Activated naive CD4-positive, alpha-beta T cell treated with anti-CD3 and anti-CD28 coated beads, Interleukin-2, amount 10 ng/mL, durations not matched to agents 7 days and 5 days (primary cell): ENCODE measurements around the gene PCK1.

ENCODE experiments used
- CTCF ChIA-PET: fragments of 350-600 bp; sonication (Branson Sonifier 250); formaldehyde crosslinking; loops from one replicate; lab custom pipeline; 2021; ENCODE audit warnings: antibody characterized with exemption; lab: Charles Lee
- DNase-seq: peaks from one replicate; pipeline ENCODE4 v3.0.0-alpha.2; 2020
- H3K27ac Mint-ChIP-seq: one replicate; pipeline ENCODE4 v1.8.0; 2021; ENCODE audit warnings: mild to moderate bottlenecking, moderate library complexity, mixed read lengths
- H3K27me3 Mint-ChIP-seq: one replicate; pipeline ENCODE4 v1.8.0; 2021; ENCODE audit warnings: mild to moderate bottlenecking, mixed read lengths
- H3K36me3 Mint-ChIP-seq: one replicate; pipeline ENCODE4 v1.8.0; 2021; ENCODE audit warnings: mixed read lengths
- H3K4me1 Mint-ChIP-seq: one replicate; pipeline ENCODE4 v1.8.0; 2021; ENCODE audit warnings: mixed read lengths
- H3K4me3 Mint-ChIP-seq: one replicate; pipeline ENCODE4 v1.8.0; 2021; ENCODE audit warnings: mild to moderate bottlenecking, moderate library complexity, mixed read lengths
- H3K9me3 Mint-ChIP-seq: one replicate; pipeline ENCODE4 v1.8.0; 2021; ENCODE audit warnings: mixed read lengths

Gene PCK1

GRCh38 chr20:57571782-57572416, 11.0 kb downstream of the PCK1 start:
- CTCF ChIA-PET: interaction anchor here (1.6 to 3.0 kb wide), 2 partner anchors 10 to 24 kb away, joined by 3 to 9 read pairs; no protein-coding TSS in a partner anchor
- DNase-seq: no peak
- Mint-ChIP-seq H3K4me3 (no peak overlapping the region), H3K9me3 (no peaks in the 10 kb centered on the region), H3K36me3 (no peaks in the 10 kb centered on the region), H3K4me1 (no peaks in the 10 kb centered on the region), H3K27ac (no peak overlapping the region), H3K27me3 (peaks cover 51% of the 10 kb centered on the region)

- no peaks in the 10 kb centered on the region for H3K36me3 Mint-ChIP-seq
- no peaks in the 10 kb centered on the region for H3K9me3 Mint-ChIP-seq
- H3K27ac Mint-ChIP-seq: no peak overlapping the region
- no peaks in the 10 kb centered on the region for H3K4me1 Mint-ChIP-seq
- peaks cover 40% of the 10 kb centered on the region for H3K27me3 Mint-ChIP-seq
- no peak for DNase-seq
- CTCF ChIA-PET: interaction anchor here (3.0 kb wide), 1 partner anchor 9 kb away, joined by 9 read pairs; no protein-coding TSS in a partner anchor
- no peak overlapping the region for H3K4me3 Mint-ChIP-seq
Measured at GRCh38 chr20:57573242-57573641, 12.3 kb downstream of the PCK1 start.

GRCh38 chr20:57573894-57574293, 13.0 kb downstream of the PCK1 start:
- H3K27me3 Mint-ChIP-seq: peaks cover 34% of the 10 kb centered on the region
- no peak for DNase-seq
- no peak overlapping the region for H3K4me3 Mint-ChIP-seq
- no peaks in the 10 kb centered on the region for H3K36me3 Mint-ChIP-seq
- H3K9me3 Mint-ChIP-seq: no peaks in the 10 kb centered on the region
- H3K27ac Mint-ChIP-seq: no peak overlapping the region
- CTCF ChIA-PET: interaction anchor here (3.0 kb wide), 1 partner anchor 8 kb away, joined by 9 read pairs; no protein-coding TSS in a partner anchor
- no peaks in the 10 kb centered on the region for H3K4me1 Mint-ChIP-seq

- peaks cover 28% of the 10 kb centered on the region for H3K27me3 Mint-ChIP-seq
- H3K27ac Mint-ChIP-seq: no peak overlapping the region
- CTCF ChIA-PET: interaction anchor here (1.4 to 3.0 kb wide), 2 partner anchors 7 to 20 kb away, joined by 3 to 9 read pairs; no protein-coding TSS in a partner anchor
- no peak overlapping the region for H3K4me3 Mint-ChIP-seq
- no peaks in the 10 kb centered on the region for H3K4me1 Mint-ChIP-seq
- DNase-seq: no peak
- no peaks in the 10 kb centered on the region for H3K36me3 Mint-ChIP-seq
- H3K9me3 Mint-ChIP-seq: no peaks in the 10 kb centered on the region
Measured at GRCh38 chr20:57574954-57575353, 14.0 kb downstream of the PCK1 start.

GRCh38 chr20:57576002-57576401, 15.1 kb downstream of the PCK1 start:
- Mint-ChIP-seq H3K27me3 (peaks cover 21% of the 10 kb centered on the region), H3K36me3 (no peaks in the 10 kb centered on the region), H3K27ac (no peak overlapping the region), H3K9me3 (no peaks in the 10 kb centered on the region), H3K4me3 (no peak overlapping the region), H3K4me1 (no peaks in the 10 kb centered on the region)
- DNase-seq: no peak
- CTCF ChIA-PET: interaction anchor here (1.0 to 1.4 kb wide), 2 partner anchors 19 to 77 kb away, joined by 3 read pairs; no protein-coding TSS in a partner anchor

GRCh38 chr20:57576617-57577550, 16.0 kb downstream of the PCK1 start:
- CTCF ChIA-PET: no interaction called here
- H3K4me3 Mint-ChIP-seq: no peak overlapping the region
- no peaks in the 10 kb centered on the region for H3K9me3 Mint-ChIP-seq
- no peak for DNase-seq
- H3K27ac Mint-ChIP-seq: no peak overlapping the region
- no peaks in the 10 kb centered on the region for H3K4me1 Mint-ChIP-seq
- peaks cover 21% of the 10 kb centered on the region for H3K27me3 Mint-ChIP-seq
- H3K36me3 Mint-ChIP-seq: no peaks in the 10 kb centered on the region

- CTCF ChIA-PET: no interaction called here
- Mint-ChIP-seq H3K36me3 (no peaks in the 10 kb centered on the region), H3K9me3 (no peaks in the 10 kb centered on the region), H3K27me3 (peaks cover 16% of the 10 kb centered on the region), H3K27ac (no peak overlapping the region), H3K4me1 (no peaks in the 10 kb centered on the region), H3K4me3 (no peak overlapping the region)
- no peak for DNase-seq
Measured at GRCh38 chr20:57577679-57578475, 17.0 kb downstream of the PCK1 start.

GRCh38 chr20:57578476-57579165, 17.7 kb downstream of the PCK1 start:
- Mint-ChIP-seq H3K4me3 (no peak overlapping the region), H3K9me3 (no peaks in the 10 kb centered on the region), H3K36me3 (no peaks in the 10 kb centered on the region), H3K27ac (no peak overlapping the region), H3K27me3 (peaks cover 17% of the 10 kb centered on the region), H3K4me1 (no peaks in the 10 kb centered on the region)
- CTCF ChIA-PET: no interaction called here
- no peak for DNase-seq

GRCh38 chr20:57579331-57579897, 18.5 kb downstream of the PCK1 start:
- Mint-ChIP-seq H3K4me1 (no peaks in the 10 kb centered on the region), H3K36me3 (no peaks in the 10 kb centered on the region), H3K27ac (no peak overlapping the region), H3K9me3 (no peaks in the 10 kb centered on the region), H3K4me3 (no peak overlapping the region), H3K27me3 (peaks cover 18% of the 10 kb centered on the region)
- no peak for DNase-seq
- CTCF ChIA-PET: no interaction called here

GRCh38 chr20:57579898-57580447, 19.1 kb downstream of the PCK1 start:
- H3K36me3 Mint-ChIP-seq: no peaks in the 10 kb centered on the region
- H3K4me3 Mint-ChIP-seq: no peak overlapping the region
- no peaks in the 10 kb centered on the region for H3K4me1 Mint-ChIP-seq
- CTCF ChIA-PET: no interaction called here
- no peak overlapping the region for H3K27ac Mint-ChIP-seq
- H3K27me3 Mint-ChIP-seq: peaks cover 23% of the 10 kb centered on the region
- DNase-seq: no peak
- H3K9me3 Mint-ChIP-seq: no peaks in the 10 kb centered on the region

- CTCF ChIA-PET: interaction anchor here (3.2 kb wide), 1 partner anchor 7 kb away, joined by 9 read pairs; no protein-coding TSS in a partner anchor
- no peaks in the 10 kb centered on the region for H3K9me3 Mint-ChIP-seq
Measured at GRCh38 chr20:57580478-57581201, 19.7 kb downstream of the PCK1 start.

GRCh38 chr20:57581202-57582028, 20.5 kb downstream of the PCK1 start:
- no peak overlapping the region for H3K4me3 Mint-ChIP-seq
- no peaks in the 10 kb centered on the region for H3K9me3 Mint-ChIP-seq
- no peaks in the 10 kb centered on the region for H3K36me3 Mint-ChIP-seq
- peaks cover 34% of the 10 kb centered on the region for H3K27me3 Mint-ChIP-seq
- CTCF ChIA-PET: interaction anchor here (1.1 to 3.2 kb wide), 2 partner anchors 8 to 15 kb away, joined by 3 to 9 read pairs; no protein-coding TSS in a partner anchor
- DNase-seq: no peak
- no peaks in the 10 kb centered on the region for H3K4me1 Mint-ChIP-seq
- no peak overlapping the region for H3K27ac Mint-ChIP-seq

More at GRCh38 chr20:57580478-57581201, 19.7 kb downstream of the PCK1 start:
- peaks cover 29% of the 10 kb centered on the region for H3K27me3 Mint-ChIP-seq
- no peaks in the 10 kb centered on the region for H3K36me3 Mint-ChIP-seq
- no peak for DNase-seq
- no peak overlapping the region for H3K4me3 Mint-ChIP-seq
- no peak overlapping the region for H3K27ac Mint-ChIP-seq
- no peaks in the 10 kb centered on the region for H3K4me1 Mint-ChIP-seq
